Measurements from ENCODE around the gene SYNPO2.

SYNPO2 gene

DNA sequence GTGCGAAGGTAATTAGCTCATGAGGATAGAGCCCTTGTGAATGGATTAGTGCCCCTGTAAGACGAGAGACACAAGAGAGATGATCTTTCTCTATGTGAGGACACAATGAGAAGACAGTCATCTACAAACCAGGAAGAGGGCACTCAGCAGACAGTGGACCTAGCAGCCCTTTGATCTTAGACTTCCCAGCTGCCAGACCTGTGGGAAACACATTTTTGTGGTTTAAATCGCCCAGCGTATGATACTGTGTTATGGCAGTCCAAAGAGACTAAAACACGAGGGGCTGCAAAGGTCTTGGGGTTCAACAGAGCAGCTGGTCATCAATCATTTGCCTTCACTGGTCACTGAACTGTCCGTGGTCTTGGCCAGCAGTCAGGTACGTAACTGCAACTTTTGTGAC, 9.2 kb upstream of the SYNPO2 start:
- no peak overlapping the region for H3K4me3 ChIP-seq (ENCODE audit: control insufficient read depth, low read depth, low read length)
- TF ChIP-seq, protein P1, sequence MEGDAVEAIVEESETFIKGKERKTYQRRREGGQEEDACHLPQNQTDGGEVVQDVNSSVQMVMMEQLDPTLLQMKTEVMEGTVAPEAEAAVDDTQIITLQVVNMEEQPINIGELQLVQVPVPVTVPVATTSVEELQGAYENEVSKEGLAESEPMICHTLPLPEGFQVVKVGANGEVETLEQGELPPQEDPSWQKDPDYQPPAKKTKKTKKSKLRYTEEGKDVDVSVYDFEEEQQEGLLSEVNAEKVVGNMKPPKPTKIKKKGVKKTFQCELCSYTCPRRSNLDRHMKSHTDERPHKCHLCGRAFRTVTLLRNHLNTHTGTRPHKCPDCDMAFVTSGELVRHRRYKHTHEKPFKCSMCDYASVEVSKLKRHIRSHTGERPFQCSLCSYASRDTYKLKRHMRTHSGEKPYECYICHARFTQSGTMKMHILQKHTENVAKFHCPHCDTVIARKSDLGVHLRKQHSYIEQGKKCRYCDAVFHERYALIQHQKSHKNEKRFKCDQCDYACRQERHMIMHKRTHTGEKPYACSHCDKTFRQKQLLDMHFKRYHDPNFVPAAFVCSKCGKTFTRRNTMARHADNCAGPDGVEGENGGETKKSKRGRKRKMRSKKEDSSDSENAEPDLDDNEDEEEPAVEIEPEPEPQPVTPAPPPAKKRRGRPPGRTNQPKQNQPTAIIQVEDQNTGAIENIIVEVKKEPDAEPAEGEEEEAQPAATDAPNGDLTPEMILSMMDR (IDR thresholded peaks at IDR 0.05; ENCODE audit: control insufficient read depth, insufficient read depth, low read depth, low read length, missing control alignments), result no peak
- no peak for DNase-seq (ENCODE audit: low read depth)

DNA sequence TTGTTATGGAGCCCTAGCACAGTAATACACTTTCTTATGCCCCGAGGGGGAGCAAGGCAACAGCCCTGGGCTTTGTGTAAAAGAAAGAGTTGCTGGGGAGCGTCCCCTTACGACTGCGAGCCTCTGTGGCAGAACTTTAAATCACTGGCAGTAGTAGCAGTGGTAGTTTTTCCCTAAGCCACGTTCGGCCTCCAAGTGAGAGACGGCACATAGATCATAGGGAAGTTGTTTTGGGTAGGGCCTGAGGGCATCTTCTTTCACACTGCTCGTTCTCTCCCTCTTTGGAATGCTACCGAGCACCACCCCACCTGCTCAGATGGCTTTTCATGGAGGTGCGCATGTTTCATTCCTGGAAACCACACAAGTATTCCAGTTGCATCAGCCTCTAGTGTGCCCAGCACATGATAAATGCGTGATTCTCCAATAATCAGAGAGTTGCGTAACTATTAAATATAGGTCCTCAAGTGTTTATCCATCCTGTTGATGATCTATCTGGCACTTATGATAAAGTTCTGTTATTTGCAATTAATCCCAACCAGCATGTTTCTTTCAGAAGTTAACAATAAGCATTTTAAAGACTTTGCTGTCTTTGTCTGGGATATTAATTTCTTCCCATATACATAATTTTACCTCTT, 7.0 kb upstream of the SYNPO2 start:
- DNase-seq (ENCODE audit: low read depth), result no peak
- no peak overlapping the region for H3K4me3 ChIP-seq (ENCODE audit: control insufficient read depth, low read depth, low read length)
- TF ChIP-seq, protein P1 (IDR thresholded peaks at IDR 0.05; ENCODE audit: control insufficient read depth, insufficient read depth, low read depth, low read length, missing control alignments), result no peak

DNA sequence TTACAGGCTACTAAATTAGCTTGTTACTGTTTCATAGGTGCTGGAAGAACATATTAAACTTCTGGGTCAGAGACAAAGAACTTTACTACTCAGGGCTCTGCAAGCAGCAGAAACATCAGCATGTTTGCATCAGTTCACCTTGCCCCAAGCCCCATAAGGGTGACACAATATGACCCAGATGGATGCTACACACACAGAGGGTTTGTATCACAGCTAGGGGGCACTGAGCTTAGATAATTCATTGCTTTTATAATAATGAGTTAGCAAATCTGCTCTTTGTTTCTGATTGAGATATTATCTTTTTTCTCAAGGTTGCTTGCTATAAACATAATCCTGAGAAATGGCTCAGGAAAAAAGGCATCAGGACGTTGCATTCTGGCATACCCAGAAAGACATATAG, 4.8 kb upstream of the SYNPO2 start:
- TF ChIP-seq, protein P1 (IDR thresholded peaks at IDR 0.05; ENCODE audit: control insufficient read depth, insufficient read depth, low read depth, low read length, missing control alignments), result peak; percentile 17
- H3K4me3 ChIP-seq (ENCODE audit: control insufficient read depth, low read depth, low read length), result no peak overlapping the region
- no peak for DNase-seq (ENCODE audit: low read depth)

DNA sequence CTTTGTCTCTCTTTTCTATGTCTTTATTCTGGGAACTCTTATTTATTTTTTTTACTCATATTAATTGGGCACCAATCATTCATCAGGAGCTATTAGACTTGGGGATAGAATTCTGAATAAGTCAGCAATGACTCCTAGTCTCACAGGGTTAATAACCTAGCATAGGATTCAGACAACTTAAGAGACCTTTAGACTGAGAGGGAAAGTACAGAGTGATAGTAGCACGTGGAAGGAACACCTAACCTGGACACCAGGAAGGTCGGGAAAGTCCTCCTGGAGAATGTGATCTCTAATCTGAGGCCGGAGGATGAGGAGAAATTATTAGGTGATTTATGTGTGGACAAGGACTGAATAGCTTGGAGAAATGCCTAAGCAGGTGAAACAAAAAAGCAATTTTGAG, 3.9 kb upstream of the SYNPO2 start:
- no peak for DNase-seq (ENCODE audit: low read depth)
- H3K4me3 ChIP-seq (ENCODE audit: control insufficient read depth, low read depth, low read length), result no peak overlapping the region
- TF ChIP-seq, protein P1 (IDR thresholded peaks at IDR 0.05; ENCODE audit: control insufficient read depth, insufficient read depth, low read depth, low read length, missing control alignments), result no peak

DNA sequence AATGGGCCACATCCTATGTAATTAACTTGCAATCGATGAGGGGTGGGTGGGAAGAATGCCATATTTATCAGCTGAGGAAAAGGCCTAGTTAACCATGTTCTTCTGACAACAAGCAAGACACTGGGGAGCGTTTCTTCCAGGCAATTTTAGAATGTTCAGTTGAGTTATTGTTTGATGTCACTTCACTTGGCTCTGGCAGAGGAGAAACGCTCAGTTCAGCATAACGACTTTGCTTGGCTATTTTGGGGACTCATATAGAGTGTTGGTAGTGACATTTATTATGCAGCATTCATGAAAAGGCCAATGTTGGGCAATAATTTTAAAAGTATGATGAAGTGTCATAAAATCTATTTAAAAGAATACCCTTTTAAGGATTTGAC, 648 bp downstream of the SYNPO2 start:
- no peak for DNase-seq (ENCODE audit: low read depth)
- TF ChIP-seq, protein P1 (IDR thresholded peaks at IDR 0.05; ENCODE audit: control insufficient read depth, insufficient read depth, low read depth, low read length, missing control alignments), result no peak
- H3K4me3 ChIP-seq (ENCODE audit: control insufficient read depth, low read depth, low read length), result no peak overlapping the region; the same call in 1 of the 2 replicates

DNA sequence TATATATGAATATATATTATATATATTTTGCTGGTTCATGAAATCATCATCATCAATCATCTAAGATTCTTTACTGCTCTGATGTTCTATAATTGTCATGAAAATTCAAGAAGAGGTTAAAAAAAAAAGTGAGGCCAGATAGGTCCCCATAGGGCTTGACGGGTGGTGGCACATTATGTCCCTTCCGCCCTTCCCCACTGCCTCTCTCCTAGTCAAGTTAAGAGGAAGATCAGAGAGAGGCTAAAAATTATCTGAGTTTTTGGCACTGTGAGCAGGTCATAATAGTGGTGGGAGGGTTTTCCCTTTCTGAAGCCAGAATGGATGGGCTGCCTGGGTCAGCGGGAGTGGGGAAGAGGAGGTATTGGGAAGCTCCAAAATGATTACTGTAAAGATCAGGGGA, 5.4 kb downstream of the SYNPO2 start:
- DNase-seq (ENCODE audit: low read depth), result no peak
- TF ChIP-seq, protein P1 (IDR thresholded peaks at IDR 0.05; ENCODE audit: control insufficient read depth, insufficient read depth, low read depth, low read length, missing control alignments), result no peak
- no peak overlapping the region for H3K4me3 ChIP-seq (ENCODE audit: control insufficient read depth, low read depth, low read length)

DNA sequence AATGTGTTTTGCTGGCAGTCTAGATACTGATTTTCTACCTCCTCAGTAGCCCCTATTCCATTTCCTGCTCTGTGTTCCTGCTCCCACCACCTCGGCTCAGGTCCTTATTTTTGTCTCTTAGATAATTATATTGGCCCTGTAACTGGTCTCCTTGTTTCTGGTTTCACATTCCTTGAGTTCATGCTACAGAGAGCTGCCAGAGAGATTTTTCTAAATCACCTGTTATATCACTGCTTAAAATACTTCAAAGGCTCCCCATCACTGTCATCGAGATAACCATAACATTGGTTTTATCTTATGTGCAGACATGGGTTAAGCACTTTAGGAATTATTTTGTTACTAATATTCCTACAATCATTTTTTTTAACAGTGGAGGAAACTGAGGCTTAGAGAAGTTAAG, 9.6 kb downstream of the SYNPO2 start:
- no peak overlapping the region for H3K4me3 ChIP-seq (ENCODE audit: control insufficient read depth, low read depth, low read length)
- no peak for DNase-seq (ENCODE audit: low read depth)
- TF ChIP-seq, protein P1 (IDR thresholded peaks at IDR 0.05; ENCODE audit: control insufficient read depth, insufficient read depth, low read depth, low read length, missing control alignments), result no peak

All from AG09309 (cell line).